ENCODE data around the gene SGCD. TPM values are rescaled to one million over a fixed set of nuclear protein-coding genes. Genes with fewer than 3 reads are reported as not detected.
A peak's percentile ranks its signal among the peaks of the same experiment; 100 is the strongest.

SGCD gene
- total RNA-seq, 2 donors from 2014 or later: 0.14 TPM; not detected in 1

DNA sequence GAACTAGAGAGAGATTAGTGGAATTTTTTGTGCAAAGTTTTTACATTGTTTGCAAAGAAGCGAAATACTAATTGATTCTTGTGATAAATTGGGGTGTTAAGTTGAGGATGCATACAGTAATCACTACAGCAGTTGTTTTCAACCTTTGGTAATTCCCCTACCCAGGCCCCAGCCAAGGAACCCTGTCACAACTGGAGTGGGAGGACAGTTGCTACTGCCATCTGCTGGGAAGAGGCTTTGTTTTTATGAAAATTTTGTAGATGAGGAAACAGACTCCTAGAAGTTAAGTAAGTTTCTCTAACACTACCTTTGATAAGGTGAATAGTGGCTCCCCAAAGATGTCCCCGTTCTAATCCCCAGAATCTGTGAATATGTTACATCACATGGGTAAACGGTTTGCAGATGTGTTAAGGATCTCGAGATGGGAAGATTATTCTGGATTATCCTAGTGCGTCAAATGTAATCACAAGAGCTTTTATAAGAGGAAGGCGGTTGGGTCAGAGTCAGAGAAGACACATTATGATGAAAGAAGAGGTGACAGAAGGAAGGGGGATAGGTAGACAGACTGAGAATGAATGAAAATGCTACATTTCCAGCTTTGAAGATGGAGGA is 489.1 kb downstream of the SGCD start:
- peak in 1 of 2 donors; percentile 31 for DNase-seq (ENCODE audit: low spot score in 2 of 2)
- Mint-ChIP-seq H3K27ac (peak overlapping the region in 1 of 2 donors; percentile 59), H3K36me3 (no peaks in the 10 kb centered on the region), H3K9me3 (no peaks in the 10 kb centered on the region)
- peak; percentile 71 to 80 for ATAC-seq
